Osteoblast (primary cell): ENCODE measurements around the gene SEL1L2. TPM values are rescaled to one million over a fixed set of nuclear protein-coding genes. Genes with fewer than 3 reads are reported as not detected.

Experiments used
- DNase-seq: peaks from one replicate; pipeline ENCODE4 v3.0.0; 2011; ENCODE audit warnings: low spot score, mixed read lengths; ENCODE audit not compliant: insufficient read length; ENCODE audit errors: missing footprints
- H2AFZ ChIP-seq: 2 replicates; pipeline ENCODE4 v1.6.0; 2011; ENCODE audit warnings: mild to moderate bottlenecking, low read length
- H3K27ac ChIP-seq: 2 replicates; pipeline ENCODE4 v1.5.1; 2011; ENCODE audit warnings: mild to moderate bottlenecking, low read depth, low read length, moderate library complexity
- H3K27me3 ChIP-seq: 2 replicates; pipeline ENCODE4 v1.6.0; 2012; ENCODE audit warnings: mild to moderate bottlenecking, control low read depth, inconsistent platforms, low read length, moderate library complexity; ENCODE audit not compliant: insufficient read depth
- H3K36me3 ChIP-seq: 2 replicates; pipeline ENCODE4 v1.5.1; 2011; ENCODE audit warnings: mild to moderate bottlenecking, low read length, control low read depth, moderate library complexity; ENCODE audit not compliant: insufficient read depth
- H3K4me1 ChIP-seq: 2 replicates; pipeline ENCODE4 v1.5.1; 2011; ENCODE audit warnings: mild to moderate bottlenecking, low read length, control low read depth, moderate library complexity; ENCODE audit not compliant: insufficient read depth
- H3K4me2 ChIP-seq: 2 replicates; pipeline ENCODE4 v1.6.0; 2011; ENCODE audit warnings: mild to moderate bottlenecking, low read length; ENCODE audit not compliant: insufficient read depth
- H3K4me3 ChIP-seq: fragments of 200-600 bp; sonication (generic); 3 replicates; pipeline ENCODE4 v1.5.1; 2012; ENCODE audit warnings: mild to moderate bottlenecking, low read length, inconsistent platforms; ENCODE audit not compliant: insufficient read depth
- H3K79me2 ChIP-seq: 2 replicates; pipeline ENCODE4 v1.6.0; 2012; ENCODE audit warnings: mild to moderate bottlenecking, low read length, control low read depth, inconsistent platforms; ENCODE audit not compliant: insufficient read depth
- H3K9me3 ChIP-seq: 2 replicates; pipeline ENCODE4 v1.5.1; 2011; ENCODE audit warnings: low read depth, low read length, control low read depth
- H4K20me1 ChIP-seq: 2 replicates; pipeline ENCODE4 v1.6.0; 2012; ENCODE audit warnings: mild to moderate bottlenecking, low read length, control low read depth; ENCODE audit not compliant: insufficient read depth
- total RNA-seq: library from RNA; depleted of rRNA; stranded (reverse); fragments of >200 nt; gene quantifications from 2 replicates; pipeline ENCODE4 v1.2.3, GENCODE V29; 2012
- TF ChIP-seq, protein P1 (sequence below): IDR thresholded peaks from 2 replicates; pipeline ENCODE4 v1.5.1; 2011; ENCODE audit warnings: mild to moderate bottlenecking, low read depth, low read length, moderate library complexity; ENCODE audit errors: extremely low read depth

The SEL1L2 gene
- total RNA-seq, 1 donor: not detected

DNA sequence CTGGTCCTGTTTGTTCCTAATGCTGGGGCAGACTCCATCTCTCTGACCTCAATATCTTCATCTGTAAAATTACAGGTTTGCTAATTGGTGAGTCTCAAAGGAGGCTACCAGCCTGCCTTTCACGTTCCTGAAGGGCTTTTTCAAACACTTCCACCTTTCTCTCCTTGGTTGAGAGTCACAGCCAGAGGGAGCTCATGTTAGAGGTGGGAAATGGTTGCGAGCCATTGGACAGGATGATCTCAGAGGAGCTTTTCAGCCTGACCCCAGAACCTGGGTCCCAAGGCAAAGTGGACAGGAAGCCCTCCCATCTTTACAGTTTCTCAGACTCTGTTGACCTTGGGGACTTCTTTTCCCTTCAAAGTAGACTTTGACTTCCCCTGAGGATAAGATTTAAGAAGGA lies 168.0 kb downstream of the SEL1L2 start:
- Histone ChIP-seq H3K9me3 (no peaks in the 10 kb centered on the region), H3K4me3 (no peak overlapping the region), H2AFZ (no peak overlapping the region), H3K79me2 (no peaks in the 10 kb centered on the region), H3K27ac (no peak overlapping the region), H3K4me2 (no peak overlapping the region), H4K20me1 (no peaks in the 10 kb centered on the region), H3K36me3 (peaks cover 10% of the 10 kb centered on the region), H3K27me3 (no peaks in the 10 kb centered on the region), H3K4me1 (no peaks in the 10 kb centered on the region)
- TF ChIP-seq, protein P1, sequence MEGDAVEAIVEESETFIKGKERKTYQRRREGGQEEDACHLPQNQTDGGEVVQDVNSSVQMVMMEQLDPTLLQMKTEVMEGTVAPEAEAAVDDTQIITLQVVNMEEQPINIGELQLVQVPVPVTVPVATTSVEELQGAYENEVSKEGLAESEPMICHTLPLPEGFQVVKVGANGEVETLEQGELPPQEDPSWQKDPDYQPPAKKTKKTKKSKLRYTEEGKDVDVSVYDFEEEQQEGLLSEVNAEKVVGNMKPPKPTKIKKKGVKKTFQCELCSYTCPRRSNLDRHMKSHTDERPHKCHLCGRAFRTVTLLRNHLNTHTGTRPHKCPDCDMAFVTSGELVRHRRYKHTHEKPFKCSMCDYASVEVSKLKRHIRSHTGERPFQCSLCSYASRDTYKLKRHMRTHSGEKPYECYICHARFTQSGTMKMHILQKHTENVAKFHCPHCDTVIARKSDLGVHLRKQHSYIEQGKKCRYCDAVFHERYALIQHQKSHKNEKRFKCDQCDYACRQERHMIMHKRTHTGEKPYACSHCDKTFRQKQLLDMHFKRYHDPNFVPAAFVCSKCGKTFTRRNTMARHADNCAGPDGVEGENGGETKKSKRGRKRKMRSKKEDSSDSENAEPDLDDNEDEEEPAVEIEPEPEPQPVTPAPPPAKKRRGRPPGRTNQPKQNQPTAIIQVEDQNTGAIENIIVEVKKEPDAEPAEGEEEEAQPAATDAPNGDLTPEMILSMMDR: no peak
- DNase-seq: no peak

DNA sequence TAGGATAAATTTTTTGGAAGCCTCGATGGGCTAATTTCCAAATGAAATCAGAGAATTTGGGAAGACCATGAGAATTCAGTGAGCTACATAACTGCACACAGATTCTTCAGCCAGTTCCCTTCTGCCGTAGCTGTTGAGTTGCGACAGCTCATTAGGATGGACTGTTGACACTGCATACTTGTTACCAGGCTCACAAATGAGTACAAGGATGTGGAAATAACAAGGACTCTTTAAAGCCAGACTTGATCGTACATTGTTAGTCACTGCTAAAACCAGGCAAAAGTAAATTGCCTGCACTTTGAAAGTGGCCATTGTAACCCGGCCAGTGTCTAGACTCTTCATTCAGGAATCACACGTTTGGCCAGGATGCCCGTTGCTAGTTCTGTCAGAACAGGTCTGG lies 168.5 kb downstream of the SEL1L2 start:
- H3K79me2 ChIP-seq: no peaks in the 10 kb centered on the region
- no peak overlapping the region for H3K4me2 ChIP-seq
- no peaks in the 10 kb centered on the region for H3K9me3 ChIP-seq
- no peak overlapping the region for H3K4me3 ChIP-seq
- no peaks in the 10 kb centered on the region for H3K27me3 ChIP-seq
- TF ChIP-seq, protein P1: no peak
- H3K27ac ChIP-seq: no peak overlapping the region
- no peak for DNase-seq
- no peaks in the 10 kb centered on the region for H4K20me1 ChIP-seq
- H2AFZ ChIP-seq: no peak overlapping the region
- H3K36me3 ChIP-seq: peaks cover 16% of the 10 kb centered on the region
- H3K4me1 ChIP-seq: no peaks in the 10 kb centered on the region

DNA sequence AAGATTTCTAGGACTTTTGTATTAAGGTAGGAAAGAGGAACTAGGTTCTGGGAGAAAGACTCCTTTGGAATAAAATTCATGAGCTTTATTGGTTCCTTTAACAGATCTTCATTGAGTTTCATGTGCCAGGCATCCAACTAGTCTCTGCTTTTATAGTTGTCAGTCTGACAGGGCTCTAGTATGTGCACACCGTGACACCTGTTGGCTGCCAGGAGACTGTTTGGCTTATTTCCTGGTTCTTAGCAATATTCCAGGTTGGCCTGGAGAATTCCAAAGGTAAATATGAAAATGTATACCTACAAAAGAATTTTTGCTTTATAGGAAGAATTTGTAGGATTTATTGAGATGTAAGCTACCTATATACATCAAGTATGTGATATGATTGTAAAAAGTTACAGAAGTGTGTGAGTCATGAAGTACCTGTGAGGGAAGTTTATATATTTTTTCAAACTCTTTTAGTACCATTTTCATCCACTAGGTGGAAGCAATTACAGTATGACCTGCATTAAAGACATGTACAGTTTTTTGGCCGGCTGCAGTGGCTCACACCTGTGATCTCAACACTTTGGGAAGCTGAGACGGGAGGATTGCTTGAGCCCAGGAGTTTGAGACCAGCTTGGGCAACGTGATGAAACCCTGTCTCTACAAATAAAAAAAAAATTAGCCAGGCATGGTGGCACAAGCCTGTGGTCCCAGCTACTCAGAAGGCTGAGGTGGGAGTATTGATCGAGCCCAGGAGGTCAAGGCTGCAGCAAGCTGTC lies 170.3 kb downstream of the SEL1L2 start:
- peaks cover 32% of the 10 kb centered on the region for H3K36me3 ChIP-seq

GRCh38 chr20:13817342-13817741 lies 173.1 kb downstream of the SEL1L2 start:
- Histone ChIP-seq H2AFZ (no peak overlapping the region), H4K20me1 (no peaks in the 10 kb centered on the region), H3K4me3 (no peak overlapping the region), H3K4me1 (no peaks in the 10 kb centered on the region), H3K4me2 (no peak overlapping the region), H3K27me3 (no peaks in the 10 kb centered on the region), H3K36me3 (peaks cover 56% of the 10 kb centered on the region), H3K9me3 (no peaks in the 10 kb centered on the region), H3K79me2 (no peaks in the 10 kb centered on the region), H3K27ac (no peak overlapping the region)
- TF ChIP-seq, protein P1: no peak
- no peak for DNase-seq

More for the DNA sequence above, 170.3 kb downstream of the SEL1L2 start:
- no peaks in the 10 kb centered on the region for H3K9me3 ChIP-seq
- no peaks in the 10 kb centered on the region for H4K20me1 ChIP-seq
- H3K27ac ChIP-seq: no peak overlapping the region
- DNase-seq: peak; percentile 61
- no peak overlapping the region for H2AFZ ChIP-seq
- H3K27me3 ChIP-seq: no peaks in the 10 kb centered on the region
- TF ChIP-seq, protein P1: peak; percentile 49
- no peaks in the 10 kb centered on the region for H3K4me1 ChIP-seq
- no peak overlapping the region for H3K4me3 ChIP-seq
- H3K4me2 ChIP-seq: no peak overlapping the region
- H3K79me2 ChIP-seq: no peaks in the 10 kb centered on the region
